ENCODE measurements around the gene TP53I13.

The TP53I13 gene

DNA sequence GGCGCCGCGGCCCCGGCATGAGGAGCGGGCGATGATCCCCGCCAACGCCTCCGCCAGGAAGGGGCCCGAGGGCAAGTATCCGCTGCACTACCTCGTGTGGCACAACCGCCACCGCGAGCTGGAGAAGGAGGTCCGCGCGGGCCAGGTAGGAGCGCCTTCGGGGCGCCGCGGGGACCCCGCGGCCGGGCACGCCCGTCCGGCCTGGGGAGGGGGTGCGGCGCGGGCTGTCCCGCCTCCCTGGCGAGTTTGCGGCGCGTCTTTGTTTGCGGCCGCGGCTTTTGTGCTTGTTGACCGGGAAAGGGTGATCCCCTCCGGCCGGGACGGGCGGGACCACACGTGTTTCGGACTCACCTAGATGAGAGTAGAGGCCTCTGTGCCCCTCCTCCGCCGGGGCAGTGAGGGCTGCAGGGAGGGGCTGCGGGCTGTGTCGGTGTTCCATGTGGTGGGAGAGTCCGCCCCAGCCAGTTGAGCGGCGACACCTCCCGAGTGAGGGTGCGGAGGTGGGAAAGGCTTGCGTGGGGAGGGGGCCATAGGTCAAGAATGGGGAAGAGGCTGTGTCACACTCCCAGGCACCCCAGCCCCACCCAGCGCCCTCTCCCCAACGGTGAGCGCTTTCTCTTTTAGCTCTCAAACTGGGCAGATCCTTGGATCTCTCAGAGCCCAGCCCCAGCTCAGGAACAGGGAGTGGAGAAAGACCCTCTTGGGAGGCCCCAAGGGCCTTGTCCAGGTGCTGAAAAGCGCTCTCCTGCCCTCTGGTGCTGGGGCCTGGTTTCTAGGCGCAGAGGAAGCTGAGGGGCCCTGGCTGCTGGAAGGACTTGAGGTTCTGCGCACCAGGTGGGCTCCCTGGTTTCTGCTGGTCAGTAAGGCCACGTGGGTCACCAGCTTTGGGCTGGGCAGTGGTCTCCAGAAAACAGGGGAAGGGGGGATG, 25.4 kb downstream of the TP53I13 start:
- no peak for DNase-seq (ENCODE audit: low read depth)

DNA sequence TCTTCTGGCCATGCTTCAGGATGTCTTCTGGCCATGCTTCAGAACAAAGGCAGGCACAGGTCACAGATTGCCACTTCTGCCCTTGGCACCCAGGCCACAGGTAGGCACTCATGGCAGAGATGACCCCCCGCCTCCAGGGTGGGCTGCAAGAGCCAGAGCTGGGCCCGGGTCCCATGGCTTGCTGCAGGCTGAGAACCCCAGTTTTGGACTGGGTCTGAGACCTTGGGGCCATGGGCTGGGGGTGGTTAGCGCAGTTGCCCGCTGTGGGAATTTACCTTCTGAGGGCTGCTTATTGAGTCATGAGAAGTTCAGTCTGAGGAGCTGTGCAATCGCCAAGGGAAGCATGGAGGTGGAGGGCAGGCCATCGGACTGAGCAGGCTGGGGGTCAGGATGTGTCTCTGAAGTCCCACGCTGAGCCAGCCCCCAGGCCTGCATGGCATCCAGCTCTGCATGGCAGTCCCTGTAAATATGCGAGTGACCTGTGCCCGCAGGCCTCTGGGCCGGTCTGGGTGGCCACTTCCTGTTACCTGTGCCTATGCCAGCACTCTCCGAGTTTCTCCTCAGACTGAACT, 26.1 kb downstream of the TP53I13 start:
- DNase-seq (ENCODE audit: low read depth), result no peak

DNA sequence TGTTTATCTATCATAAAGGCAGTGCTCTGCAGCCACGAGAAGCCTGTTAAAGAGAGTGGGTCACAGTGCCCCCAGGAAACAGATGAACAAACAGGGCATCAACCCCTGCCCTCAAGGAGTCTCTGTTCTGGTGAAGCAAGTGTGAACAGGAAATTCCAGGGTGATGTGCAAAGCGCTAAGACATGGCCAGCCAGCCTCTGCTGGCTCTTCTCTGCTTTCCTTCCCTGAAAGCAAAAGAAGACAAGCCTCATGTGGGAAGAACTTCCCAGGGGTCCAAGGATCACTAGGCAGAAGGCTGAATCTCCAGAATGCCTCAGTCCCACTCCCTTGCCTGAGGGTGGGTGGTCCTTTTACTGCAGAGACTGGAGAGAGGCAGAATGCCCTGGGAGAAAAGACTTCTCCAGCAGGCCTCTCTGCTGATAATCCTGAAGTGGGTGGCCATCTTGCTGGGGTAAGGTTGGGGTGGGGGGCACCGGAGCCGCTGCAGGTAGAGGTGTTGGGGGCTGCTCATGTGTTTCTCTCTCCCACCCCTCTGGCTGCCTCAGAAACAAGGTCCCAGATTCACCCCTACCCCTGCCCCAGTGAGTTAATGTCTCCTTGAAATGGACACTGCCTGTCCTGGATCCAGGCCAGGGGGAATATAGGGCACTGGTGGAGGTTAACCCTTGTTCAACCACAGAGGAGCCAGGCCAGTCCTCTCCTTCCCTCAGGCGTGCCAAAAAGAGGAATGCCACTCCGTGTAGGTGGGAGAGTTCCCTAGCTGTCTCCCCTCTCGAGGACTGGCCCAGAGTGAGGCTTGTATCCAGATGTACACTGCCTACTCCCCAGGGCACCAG, 26.8 kb downstream of the TP53I13 start:
- no peak for DNase-seq (ENCODE audit: low read depth)

DNA sequence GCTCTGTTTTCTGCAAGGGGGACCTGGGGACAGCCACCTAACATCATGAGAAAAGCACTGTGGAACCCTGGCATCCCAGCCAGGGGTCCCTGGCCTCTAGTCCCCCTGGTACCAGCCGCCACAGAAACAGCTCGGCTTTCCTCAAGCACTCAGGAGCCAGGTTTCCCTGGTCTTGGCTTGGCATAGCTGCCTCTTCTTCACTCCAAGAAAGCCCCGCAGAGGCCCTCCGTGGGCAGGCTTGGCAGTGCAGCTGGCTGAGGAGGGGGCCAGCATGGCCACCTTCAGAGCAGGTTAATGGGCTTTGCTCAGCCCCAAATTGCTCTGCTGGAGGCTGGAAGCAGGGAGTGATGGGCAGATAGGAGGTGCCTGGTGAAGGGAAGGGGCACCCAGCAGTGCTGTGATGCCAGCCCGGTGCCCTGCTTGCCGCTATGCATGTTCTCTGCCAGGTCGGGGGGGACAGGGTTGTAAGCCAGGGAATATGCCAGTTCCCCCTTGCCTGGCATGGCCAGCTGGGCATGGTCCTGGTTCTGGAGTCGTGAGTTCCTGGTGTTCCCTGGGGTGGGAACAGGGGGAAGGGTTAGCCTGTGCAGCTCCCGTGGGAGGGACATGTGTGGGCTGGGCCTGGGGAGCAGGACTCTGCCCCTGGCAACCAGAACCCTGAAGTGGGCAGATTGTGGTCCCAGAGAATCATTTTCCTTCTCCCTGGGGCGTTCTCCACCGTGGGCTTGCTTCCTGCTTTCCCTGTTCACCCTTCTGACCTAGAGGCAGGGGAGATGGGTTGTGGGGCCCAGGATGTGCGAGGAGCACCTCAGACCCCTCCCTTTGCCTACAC, 27.7 kb downstream of the TP53I13 start:
- DNase-seq (ENCODE audit: low read depth), result no peak

DNA sequence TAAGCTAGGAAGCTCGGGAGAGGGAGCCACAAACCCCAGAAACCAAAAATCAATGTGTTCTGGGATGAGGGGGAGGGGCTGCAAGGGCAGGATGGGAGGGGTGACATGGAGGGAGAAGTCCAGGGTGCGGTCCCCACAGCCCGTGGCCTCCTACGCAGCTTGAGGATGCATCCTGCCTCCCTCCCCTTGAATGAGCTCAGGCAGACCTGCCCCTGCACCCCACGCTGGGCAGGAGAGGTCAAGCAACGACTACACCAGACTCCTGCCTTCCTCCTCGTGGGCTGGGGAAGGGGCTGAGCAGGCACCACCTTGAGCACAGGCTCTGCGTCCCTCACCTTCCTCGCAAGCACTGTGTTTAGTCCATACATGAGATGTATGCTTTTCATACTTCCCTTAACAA, 28.3 kb downstream of the TP53I13 start:
- no peak for DNase-seq (ENCODE audit: low read depth)

DNA sequence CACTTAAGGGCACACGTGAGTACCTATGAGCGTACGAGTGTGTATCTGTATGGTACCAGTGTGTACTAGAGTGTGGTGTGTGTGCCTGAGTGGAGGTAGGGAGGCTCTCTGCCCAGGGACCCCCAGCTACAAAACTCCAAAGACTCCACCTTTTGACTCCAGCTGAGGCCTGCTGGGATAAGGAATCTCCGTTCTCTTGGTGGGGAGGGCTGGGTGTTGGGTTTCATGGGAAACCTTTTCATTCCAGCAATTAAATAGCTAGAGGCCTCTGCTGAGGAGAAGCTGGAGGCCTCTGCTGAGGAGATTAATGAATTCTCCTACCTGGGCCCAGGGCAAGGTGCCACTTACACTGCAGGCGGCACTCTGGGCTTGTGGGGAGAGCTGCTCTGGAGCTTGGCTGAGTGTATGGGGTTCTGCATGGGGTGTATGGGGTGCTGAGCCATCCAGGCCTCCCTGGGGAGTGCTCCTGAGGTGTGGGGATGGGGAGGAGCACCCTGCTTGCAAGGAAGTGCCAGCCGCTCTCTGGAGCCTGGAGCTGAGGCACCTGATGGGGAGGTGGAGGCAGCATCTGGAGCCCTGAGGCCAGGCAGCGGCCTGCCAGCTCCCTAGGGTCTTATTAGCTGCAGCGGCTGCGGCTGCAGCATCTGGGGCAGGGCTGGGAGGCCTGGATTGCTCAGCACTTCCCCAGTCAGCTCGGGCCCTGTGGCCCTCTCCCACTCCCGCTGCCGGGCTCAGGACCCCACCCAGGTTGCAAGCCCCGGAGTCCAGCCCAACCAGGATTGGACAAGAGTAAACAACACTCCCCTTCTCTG, 29.1 kb downstream of the TP53I13 start:
- no peak for DNase-seq (ENCODE audit: low read depth)

DNA sequence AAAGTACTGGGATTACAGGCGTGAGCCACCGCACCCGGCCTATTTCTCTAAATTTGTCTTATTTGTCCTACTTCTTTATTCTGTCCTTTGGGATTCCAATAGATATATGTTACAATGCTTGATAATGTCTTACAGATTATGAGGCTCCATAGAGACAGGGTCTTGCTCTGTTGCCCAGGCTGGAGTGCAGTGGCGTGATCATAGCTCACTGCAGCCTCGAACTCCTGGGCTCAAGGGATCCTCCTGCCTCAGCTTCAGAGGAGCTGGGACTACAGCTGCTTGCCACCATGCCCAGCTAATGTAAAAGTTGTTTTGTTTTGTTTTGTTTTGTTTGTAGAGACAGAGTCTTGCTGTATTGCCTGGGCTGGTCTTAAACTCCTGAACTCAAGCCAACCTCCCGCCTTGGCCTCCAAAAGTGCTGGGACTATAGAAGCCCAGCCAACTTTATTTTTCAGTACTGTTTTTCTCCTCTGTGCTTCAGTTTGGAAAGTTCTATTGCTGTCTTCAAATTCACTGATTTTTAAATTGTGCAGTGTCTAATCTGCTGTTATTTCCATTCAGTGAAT, 34.7 kb downstream of the TP53I13 start:
- DNase-seq (ENCODE audit: low read depth), result no peak

DNA sequence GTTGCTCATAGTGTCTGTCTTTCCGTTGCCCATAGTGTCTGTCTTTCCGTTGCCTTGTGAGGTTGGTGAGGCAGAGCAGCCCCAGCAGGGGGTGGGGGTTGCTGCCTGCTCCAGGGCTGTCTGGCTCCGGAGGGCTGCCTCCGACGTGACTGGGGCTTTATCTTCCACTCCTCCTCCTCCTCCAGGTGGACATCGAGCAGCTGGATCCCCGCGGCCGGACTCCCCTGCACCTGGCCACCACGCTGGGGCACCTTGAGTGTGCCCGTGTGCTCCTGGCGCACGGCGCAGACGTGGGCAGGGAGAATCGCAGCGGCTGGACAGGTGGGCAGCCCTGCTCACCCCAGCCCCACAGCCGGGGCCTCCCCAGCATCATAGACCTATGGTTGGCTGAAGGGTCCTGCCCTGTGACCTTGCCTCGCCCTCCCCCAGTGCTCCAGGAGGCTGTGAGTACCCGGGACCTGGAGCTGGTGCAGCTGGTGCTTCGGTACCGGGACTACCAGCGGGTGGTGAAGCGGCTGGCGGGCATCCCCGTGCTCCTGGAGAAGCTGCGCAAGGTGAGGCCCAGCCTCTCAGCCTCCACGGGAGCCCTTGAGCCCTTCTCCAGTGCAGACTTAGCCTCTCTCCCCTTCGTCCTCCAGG, 39.2 kb downstream of the TP53I13 start:
- DNase-seq (ENCODE audit: low read depth), result no peak

DNA sequence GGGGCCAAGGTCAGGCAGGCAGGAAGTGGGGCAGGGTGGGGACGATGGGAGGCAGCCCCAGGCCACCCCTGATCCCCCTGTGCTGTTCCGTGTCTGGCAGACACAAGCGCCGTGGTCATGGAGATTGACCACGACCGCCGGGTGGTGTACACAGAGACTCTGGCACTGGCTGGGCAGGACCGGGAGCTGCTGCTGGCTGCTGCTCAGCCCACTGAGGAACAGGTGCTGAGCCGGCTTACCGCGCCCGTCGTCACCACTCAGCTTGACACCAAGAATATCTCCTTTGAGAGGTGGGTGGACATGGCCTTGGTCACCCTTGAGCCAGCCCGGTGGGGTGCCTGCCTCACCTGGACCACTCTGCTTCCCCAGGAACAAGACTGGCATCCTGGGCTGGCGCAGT, 40.5 kb downstream of the TP53I13 start:
- no peak for DNase-seq (ENCODE audit: low read depth)

DNA sequence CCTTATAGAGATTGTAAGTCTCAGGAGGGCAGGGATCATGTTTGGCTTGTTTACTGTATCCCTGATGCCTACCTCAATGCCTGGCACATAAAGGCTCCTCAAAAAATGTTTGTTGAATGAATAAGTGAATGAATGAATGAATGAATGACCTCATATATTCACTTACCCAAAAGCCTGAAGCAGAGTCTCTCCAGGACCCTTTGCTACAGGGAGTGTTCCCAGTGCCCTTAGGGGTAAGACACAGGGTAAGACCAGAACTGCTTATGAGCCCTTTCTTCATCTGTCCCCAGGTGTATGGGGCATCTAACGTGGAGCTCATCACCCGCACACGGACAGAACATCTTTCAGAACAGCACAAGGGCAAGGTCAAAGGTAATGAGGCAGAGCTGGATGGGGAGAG, 41.9 kb downstream of the TP53I13 start:
- DNase-seq (ENCODE audit: low read depth), result no peak

DNA sequence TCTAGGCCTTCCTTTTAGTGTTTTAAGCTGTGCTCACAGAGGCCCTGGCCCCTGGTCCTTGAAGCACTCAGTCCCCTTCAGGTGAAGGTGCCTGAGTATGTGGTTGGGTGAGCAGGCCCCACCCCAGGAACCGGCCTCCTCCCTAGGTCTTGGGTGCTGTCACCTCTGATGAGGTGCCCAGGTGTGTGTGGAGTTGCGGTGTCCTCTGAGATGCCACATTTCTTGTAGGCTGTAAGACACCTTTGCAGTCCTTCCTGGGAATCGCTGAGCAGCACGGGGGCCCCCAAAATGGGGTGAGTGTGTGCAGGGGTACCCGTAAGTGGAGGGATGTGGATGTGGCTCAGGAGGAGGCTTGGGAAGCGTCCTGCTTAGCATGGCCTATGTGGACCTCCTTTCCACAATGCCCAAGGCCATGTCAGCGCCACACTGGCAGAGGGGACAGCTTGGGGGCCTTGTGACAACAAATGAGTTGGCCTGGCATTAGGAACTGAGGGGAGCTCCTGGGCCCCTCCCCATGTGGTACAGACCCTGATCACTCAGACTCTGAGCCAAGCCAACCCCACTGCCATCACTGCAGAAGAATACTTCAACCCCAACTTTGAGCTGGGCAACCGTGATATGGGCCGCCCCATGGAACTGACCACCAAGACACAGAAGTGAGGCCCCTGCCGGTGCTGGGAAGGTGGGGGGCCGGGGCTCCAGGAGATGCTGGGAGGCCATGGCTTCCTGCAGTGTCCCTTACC, 43.0 kb downstream of the TP53I13 start:
- DNase-seq (ENCODE audit: low read depth), result no peak

DNA sequence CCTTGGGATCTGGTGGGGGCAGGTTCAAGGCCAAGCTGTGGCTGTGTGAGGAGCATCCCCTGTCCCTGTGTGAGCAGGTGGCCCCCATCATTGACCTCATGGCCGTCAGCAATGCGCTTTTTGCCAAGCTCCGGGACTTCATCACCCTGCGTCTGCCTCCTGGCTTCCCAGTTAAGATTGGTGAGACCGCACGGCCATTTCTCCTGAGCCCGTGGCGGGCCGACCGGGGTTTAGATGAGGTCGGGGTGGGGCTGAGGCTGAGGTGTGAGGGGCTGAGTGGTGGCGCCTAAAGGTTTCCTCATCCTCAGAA, 43.5 kb downstream of the TP53I13 start:
- no peak for DNase-seq (ENCODE audit: low read depth)

DNA sequence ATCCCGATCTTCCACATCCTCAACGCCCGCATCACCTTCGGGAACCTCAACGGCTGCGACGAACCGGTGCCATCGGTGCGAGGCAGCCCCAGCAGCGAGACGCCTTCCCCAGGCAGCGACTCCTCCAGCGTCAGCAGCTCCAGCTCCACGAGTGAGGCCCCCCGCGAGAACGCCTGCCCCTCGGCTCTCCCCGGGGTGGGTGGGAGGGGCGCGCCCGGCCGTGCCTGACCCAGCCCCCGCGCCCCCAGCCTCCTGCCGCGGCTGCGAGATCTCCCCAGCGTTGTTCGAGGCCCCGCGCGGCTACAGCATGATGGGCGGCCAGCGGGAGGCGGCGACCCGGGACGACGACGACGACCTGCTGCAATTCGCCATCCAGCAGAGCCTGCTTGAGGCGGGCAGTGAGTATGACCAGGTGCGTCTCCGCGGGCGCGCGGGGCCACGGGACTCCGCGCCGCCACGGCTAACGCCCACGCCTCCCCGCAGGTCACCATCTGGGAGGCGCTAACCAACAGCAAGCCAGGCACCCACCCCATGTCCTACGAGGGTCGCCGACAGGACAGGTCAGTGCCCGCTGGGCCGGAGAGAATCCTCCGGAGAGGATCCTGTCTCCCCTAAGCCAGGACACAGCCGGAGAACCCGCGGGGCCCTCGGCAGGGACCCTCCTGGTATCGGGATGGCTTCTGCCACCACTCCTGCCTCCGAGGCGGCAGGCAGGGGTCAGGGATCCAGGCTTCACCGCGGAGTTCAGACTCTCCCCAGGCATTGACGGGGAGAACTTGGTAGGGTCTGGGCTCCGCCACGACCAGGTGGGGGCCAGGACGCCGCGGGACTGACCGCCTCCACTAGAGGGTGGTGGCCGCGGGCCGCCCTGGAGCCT, 44.1 kb downstream of the TP53I13 start:
- no peak for DNase-seq (ENCODE audit: low read depth)

DNA sequence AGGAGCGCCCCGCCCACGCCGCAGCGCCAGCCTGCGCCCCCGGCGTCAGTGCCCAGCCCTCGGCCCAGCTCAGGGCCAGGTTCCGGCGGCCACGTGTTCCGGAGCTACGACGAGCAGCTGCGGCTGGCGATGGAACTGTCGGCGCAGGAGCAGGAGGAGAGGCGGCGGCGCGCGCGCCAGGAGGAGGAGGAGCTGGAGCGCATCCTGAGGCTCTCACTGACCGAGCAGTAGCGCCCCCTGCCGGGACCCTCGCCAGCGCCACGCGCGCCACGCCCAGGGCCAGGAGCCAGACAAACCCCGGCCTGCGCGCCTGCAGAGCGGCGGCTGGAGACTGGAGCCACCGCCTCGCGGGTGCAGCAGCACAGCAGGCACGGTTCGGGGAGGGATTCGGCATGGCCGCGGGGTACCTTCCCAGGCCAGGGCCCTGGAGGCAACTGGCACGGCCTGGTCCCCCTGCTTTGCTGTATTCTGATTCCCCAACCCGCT, 44.9 kb downstream of the TP53I13 start:
- peak; percentile 88 for DNase-seq (ENCODE audit: low read depth)

DNA sequence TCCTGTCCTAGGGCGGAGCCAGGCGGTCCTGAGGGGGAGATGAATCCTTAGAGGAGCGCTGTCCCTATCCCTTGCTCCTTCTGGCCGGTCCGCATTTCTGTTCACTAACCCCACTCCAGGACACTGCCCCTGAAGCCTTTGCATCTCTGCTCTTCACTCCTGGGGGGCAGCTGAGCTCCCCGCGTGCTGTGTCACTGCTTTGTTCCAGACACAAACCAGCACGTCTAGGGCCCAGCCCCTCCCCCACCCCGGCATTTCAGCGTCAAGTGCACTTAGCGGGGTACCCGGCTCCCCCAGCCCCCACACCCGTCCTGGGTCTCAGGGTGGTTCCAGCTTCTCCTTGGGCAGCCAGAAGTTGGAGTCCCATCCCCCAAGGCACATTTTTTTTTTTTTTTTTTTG, 45.4 kb downstream of the TP53I13 start:
- DNase-seq (ENCODE audit: low read depth), result no peak

DNA sequence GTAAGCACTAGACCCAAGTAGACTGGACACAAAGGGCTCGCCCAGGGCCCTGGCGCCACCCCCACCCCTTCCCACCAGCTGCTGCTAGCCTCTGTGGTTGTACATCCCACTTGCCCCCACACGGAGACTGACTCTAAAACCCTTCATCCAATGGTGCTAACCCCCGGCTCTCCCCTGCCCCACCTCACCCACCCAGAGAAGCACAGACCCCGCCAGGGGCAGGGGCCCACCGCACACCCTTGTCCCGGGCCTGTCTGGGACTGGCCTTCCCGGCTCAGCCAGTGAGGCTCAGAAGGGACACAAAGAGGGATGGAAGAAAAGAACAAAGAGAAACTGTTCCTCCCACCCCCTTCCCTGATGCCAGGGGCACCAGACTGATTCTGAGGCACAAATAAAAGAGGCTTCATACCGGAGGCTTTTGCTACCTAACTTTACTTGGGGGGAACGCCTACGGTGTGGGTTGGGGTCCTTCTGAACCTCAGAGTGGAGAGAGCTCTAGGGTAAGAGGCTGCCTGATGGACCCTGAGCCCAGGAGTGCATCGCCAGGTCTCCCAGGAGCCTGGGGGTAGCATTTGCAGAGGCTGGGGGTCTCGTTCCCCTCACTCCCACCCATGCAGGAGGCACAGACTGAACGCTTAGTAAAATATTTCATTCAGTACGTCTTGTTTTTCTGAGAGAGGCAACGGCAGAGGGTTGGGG, 46.0 kb downstream of the TP53I13 start:
- no peak for DNase-seq (ENCODE audit: low read depth)

DNA sequence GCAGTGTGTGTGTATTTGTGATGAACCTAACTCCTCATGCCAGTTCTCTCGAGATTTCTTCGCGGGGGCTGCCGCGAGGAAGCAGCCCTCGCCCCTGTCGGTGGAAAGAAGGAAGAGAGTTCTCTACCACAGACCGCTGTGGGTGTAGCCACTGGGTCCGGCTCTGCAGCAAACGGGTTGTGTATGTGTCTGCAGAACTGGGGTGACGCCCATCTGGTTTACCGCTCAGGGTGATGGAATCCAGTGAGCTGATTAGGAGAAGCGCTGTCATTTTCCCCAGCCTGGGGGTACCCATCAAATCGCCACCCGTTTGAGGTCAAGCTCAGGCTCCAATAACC, 46.5 kb downstream of the TP53I13 start:
- no peak for DNase-seq (ENCODE audit: low read depth)
